SKM-1 treated with dmso at 0.1 percent for 144 hours (cell line): ENCODE results near the gene ANKS1B.
A peak's percentile ranks its signal among the peaks of the same experiment; 100 is the strongest.

Source experiments
- DNase-seq: peaks from one replicate; lab custom pipeline; 2025; ENCODE audit not compliant: unreplicated experiment; lab: John Stamatoyannopoulos, UW

ANKS1B gene

GRCh38 chr12:99224237-99224636 lies 760.5 kb downstream of the ANKS1B start:
- DNase-seq, result no peak

- DNase-seq, result no peak
These were observed 761.2 kb downstream of the ANKS1B start for GRCh38 chr12:99223579-99223978.

- DNase-seq, result no peak
These were observed 771.7 kb downstream of the ANKS1B start for GRCh38 chr12:99213047-99213446.

- no peak for DNase-seq
These were observed 772.5 kb downstream of the ANKS1B start for GRCh38 chr12:99212275-99212674.

- no peak for DNase-seq
These were observed 779.6 kb downstream of the ANKS1B start for GRCh38 chr12:99205111-99205510.

- no peak for DNase-seq
These were observed 782.7 kb downstream of the ANKS1B start for GRCh38 chr12:99201906-99202645.

- DNase-seq, result no peak
These were observed 783.9 kb downstream of the ANKS1B start for GRCh38 chr12:99200711-99201384.

- DNase-seq, result no peak
These were observed 789.3 kb downstream of the ANKS1B start for GRCh38 chr12:99195474-99195873.

GRCh38 chr12:99192489-99192888 lies 792.2 kb downstream of the ANKS1B start:
- DNase-seq, result no peak

- no peak for DNase-seq
These were observed 807.9 kb downstream of the ANKS1B start for GRCh38 chr12:99176871-99177270.

GRCh38 chr12:99170461-99170860 lies 814.3 kb downstream of the ANKS1B start:
- no peak for DNase-seq

- DNase-seq, result no peak
These were observed 814.7 kb downstream of the ANKS1B start for GRCh38 chr12:99170037-99170436.

GRCh38 chr12:99157946-99158345 lies 826.8 kb downstream of the ANKS1B start:
- no peak for DNase-seq

- no peak for DNase-seq
These were observed 829.8 kb downstream of the ANKS1B start for GRCh38 chr12:99154983-99155336.

- no peak for DNase-seq
These were observed 830.3 kb downstream of the ANKS1B start for GRCh38 chr12:99154216-99154982.

GRCh38 chr12:99153293-99153692 lies 831.4 kb downstream of the ANKS1B start:
- DNase-seq, result no peak

GRCh38 chr12:99152337-99152736 lies 832.4 kb downstream of the ANKS1B start:
- DNase-seq, result no peak

GRCh38 chr12:99151744-99152143 lies 833.0 kb downstream of the ANKS1B start:
- no peak for DNase-seq

- peak; percentile 3 for DNase-seq
These were observed 837.6 kb downstream of the ANKS1B start for GRCh38 chr12:99147130-99147529.

- no peak for DNase-seq
These were observed 838.0 kb downstream of the ANKS1B start for GRCh38 chr12:99146730-99147129.

GRCh38 chr12:99146185-99146584 lies 838.6 kb downstream of the ANKS1B start:
- peak; percentile 13 for DNase-seq

GRCh38 chr12:99142651-99143050 lies 842.1 kb downstream of the ANKS1B start:
- no peak for DNase-seq
